Measurements from ENCODE around the gene EFCAB12. TPM values are rescaled to one million over a fixed set of nuclear protein-coding genes. Genes with fewer than 3 reads are reported as not detected.

Gene EFCAB12
- total and polyA plus RNA-seq, 2 of the 13 experiments (the other 11 are each of a cell fraction or from before 2014, with no cell fraction given): 0.31 to 2.4 TPM

DNA sequence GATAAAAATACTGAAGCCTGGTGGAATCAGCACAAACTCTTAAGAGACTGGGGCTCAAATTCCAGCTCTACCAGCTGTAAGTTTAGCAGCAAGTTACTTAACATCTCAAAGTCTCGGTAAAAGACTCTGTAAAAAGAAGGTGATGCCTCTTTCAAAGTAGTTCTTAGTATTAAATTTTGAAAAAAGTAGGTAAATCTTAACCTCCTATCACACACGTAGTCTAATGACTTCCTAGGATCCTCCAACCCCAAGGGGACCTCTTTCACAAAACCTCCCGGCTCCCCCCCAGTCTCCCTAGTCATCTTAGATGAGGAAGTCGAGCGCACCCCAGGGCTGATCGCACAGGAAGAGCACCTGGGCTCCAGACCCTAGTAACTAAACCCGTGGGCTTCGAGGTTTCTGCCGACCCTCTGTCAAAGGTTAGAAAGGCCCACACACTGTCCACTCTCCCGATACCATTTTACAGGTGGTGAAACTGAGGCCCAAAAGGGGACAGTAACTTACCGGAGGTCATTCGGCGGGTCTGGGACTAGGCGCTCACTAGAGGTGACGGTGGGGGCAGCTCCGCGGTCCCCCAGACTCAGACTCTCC is 10.9 kb upstream of the EFCAB12 start:
- ChIA-PET POLR2A (interaction anchor here (0.6 to 2.9 kb wide), 15 partner anchors 9 to 187 kb away, joined by 3 to 26 read pairs (median 6); partner anchors contain the start of gene EFCAB12), CTCF (ENCODE audit: low intra/inter-chr PET ratio, low total read pairs) (no interaction called here)
- Histone ChIP-seq H3K4me3 (replicated peaks in 1 of 3; ENCODE audit: insufficient read depth in 1 of 3, low read depth in 2 of 3, low read length in 3 of 3) (peak overlapping the region; percentile 86 to 96 (median 90)), H3K4me1 (ENCODE audit: insufficient read depth, low read length) (peaks cover 62% of the 10 kb centered on the region), H2AFZ (ENCODE audit: low read length) (no peak overlapping the region), H3K27me3 (ENCODE audit: control insufficient read depth in 1 of 2, insufficient read depth in 2 of 2, low read length in 2 of 2) (no peaks in the 10 kb centered on the region; a peak in 1 of 5 replicates), H3K9ac (ENCODE audit: insufficient read depth, low read depth, low read length) (peak overlapping the region; percentile 88), H4K20me1 (ENCODE audit: insufficient read depth, low read length) (no peaks in the 10 kb centered on the region), H3K79me2 (ENCODE audit: insufficient read depth, low read length) (peaks cover 26% of the 10 kb centered on the region), H3K9me3 (ENCODE audit: low read length) (no peaks in the 10 kb centered on the region), H3K27ac (ENCODE audit: extremely low read length, insufficient read depth, low read length) (peak overlapping the region; percentile 75), H3K4me2 (ENCODE audit: low read depth, low read length) (peak overlapping the region; percentile 65), H3K36me3 (replicated peaks in 1 of 2; ENCODE audit: control insufficient read depth in 1 of 2, insufficient read depth in 2 of 2, low read length in 2 of 2) (peaks cover 5 to 19% of the 10 kb centered on the region in 2 experiments; a peak in 4 of 5 replicates)
- WGBS (ENCODE audit: low lambda C conversion rate): under 1% methylated on average over 12 of the region's 17 CpGs
- intact Hi-C loops (cut with micrococcal nuclease; ENCODE audit: unreplicated experiment) (no loop called here), in situ Hi-C loops (cut with HindIII; ENCODE audit: extremely low pct_ligation_motif_present, low pct_unique_long_range_greater_than_20kb) (no loop called here)
- FAIRE-seq (no peak), ATAC-seq (peak; percentile 28), DNase-seq (ENCODE audit: low spot score) (no peak)
- BruUV-seq (replicated peaks): TSS peak; percentile 49
- TF ChIP-seq ELF1 (CRISPR knock-in tag; IDR thresholded peaks at IDR 0.05) (no peak; the same call in 1 of the 2 replicates), ZNF382 (CRISPR knock-in tag; IDR thresholded peaks at IDR 0.05; ENCODE audit: borderline replicate concordance) (no peak), ZNF224 (CRISPR knock-in tag; IDR thresholded peaks at IDR 0.05) (no peak; the same call in 1 of the 2 replicates), ZNF772 (CRISPR knock-in tag; IDR thresholded peaks at IDR 0.05) (no peak), HNF1B (CRISPR knock-in tag; IDR thresholded peaks at IDR 0.05) (no peak), ZBTB8A (CRISPR knock-in tag; IDR thresholded peaks at IDR 0.05; ENCODE audit: borderline replicate concordance, low read depth) (no peak), ISX (CRISPR knock-in tag; conservative IDR thresholded peaks at IDR 0.05) (no peak), ZNF367 (CRISPR knock-in tag; IDR thresholded peaks at IDR 0.05; ENCODE audit: borderline replicate concordance) (no peak), E2F1 (CRISPR knock-in tag; IDR thresholded peaks at IDR 0.05) (no peak), IRF1 (CRISPR knock-in tag; IDR thresholded peaks at IDR 0.05; ENCODE audit: low read depth) (no peak), NKX3-1 (CRISPR knock-in tag; IDR thresholded peaks at IDR 0.05) (no peak), MEIS2 (CRISPR knock-in tag; IDR thresholded peaks at IDR 0.05) (0 out of 2 replicates have a peak, but pooled peaks have one; percentile 7), ZFP41 (CRISPR knock-in tag; IDR thresholded peaks at IDR 0.05; ENCODE audit: borderline replicate concordance) (no peak), ZNF30 (CRISPR knock-in tag; IDR thresholded peaks at IDR 0.05) (no peak), ZNF329 (CRISPR knock-in tag; IDR thresholded peaks at IDR 0.05; ENCODE audit: low read depth) (0 out of 2 replicates have a peak, but pooled peaks have one; percentile 16), ZNF883 (CRISPR knock-in tag; IDR thresholded peaks at IDR 0.05; ENCODE audit: not compliant biosample characterization) (peak; percentile 83), KDM1A (CRISPR knock-in tag; IDR thresholded peaks at IDR 0.05) (peak; percentile 74; the same call in 1 of the 2 replicates), IKZF1 (IDR thresholded peaks at IDR 0.05) (no peak)
- TF ChIP-seq, protein P1, sequence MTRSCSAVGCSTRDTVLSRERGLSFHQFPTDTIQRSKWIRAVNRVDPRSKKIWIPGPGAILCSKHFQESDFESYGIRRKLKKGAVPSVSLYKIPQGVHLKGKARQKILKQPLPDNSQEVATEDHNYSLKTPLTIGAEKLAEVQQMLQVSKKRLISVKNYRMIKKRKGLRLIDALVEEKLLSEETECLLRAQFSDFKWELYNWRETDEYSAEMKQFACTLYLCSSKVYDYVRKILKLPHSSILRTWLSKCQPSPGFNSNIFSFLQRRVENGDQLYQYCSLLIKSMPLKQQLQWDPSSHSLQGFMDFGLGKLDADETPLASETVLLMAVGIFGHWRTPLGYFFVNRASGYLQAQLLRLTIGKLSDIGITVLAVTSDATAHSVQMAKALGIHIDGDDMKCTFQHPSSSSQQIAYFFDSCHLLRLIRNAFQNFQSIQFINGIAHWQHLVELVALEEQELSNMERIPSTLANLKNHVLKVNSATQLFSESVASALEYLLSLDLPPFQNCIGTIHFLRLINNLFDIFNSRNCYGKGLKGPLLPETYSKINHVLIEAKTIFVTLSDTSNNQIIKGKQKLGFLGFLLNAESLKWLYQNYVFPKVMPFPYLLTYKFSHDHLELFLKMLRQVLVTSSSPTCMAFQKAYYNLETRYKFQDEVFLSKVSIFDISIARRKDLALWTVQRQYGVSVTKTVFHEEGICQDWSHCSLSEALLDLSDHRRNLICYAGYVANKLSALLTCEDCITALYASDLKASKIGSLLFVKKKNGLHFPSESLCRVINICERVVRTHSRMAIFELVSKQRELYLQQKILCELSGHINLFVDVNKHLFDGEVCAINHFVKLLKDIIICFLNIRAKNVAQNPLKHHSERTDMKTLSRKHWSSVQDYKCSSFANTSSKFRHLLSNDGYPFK (CRISPR knock-in tag; IDR thresholded peaks at IDR 0.05; ENCODE audit: borderline replicate concordance): no peak

Data from HepG2 (cell line).